ENCODE measurements around the gene SUSD1. TPM values are rescaled to one million over a fixed set of nuclear protein-coding genes. Genes with fewer than 3 reads are reported as not detected.

The SUSD1 gene
- total RNA-seq, 2 experiments from 2014 or later: 3.2 to 3.6 TPM

DNA sequence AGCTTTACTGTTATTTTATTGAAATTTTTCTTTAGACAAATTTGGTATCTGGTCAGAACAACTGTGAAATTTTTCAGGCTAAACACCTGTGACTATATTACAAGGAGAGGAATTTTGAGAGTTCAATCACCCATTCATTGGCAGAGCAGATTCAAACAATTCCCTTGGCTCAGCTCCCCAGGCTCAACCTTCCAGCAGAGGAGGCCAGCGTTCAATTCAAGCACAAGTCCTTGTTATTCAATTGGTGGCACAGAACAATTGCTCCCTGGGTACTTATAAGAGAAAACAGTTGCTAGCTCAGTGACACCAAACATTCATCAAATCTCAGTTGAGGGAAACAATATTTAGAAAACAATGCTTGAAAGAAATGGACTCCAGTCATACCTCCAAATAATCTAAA is 83.3 kb downstream of the SUSD1 start:
- H3K27me3 Mint-ChIP-seq: no peaks in the 10 kb centered on the region
- intact Hi-C loops (cut with micrococcal nuclease): no loop called here
- H3K4me3 Mint-ChIP-seq: no peak overlapping the region
- H3K9me3 Mint-ChIP-seq: no peaks in the 10 kb centered on the region
- no peaks in the 10 kb centered on the region for H3K36me3 Mint-ChIP-seq
- H3K4me1 Mint-ChIP-seq (ENCODE audit: low read depth): peaks cover 22% of the 10 kb centered on the region
- CTCF ChIA-PET: interaction anchor here (0.7 to 1.5 kb wide), 2 partner anchors 270 to 731 kb away, joined by 3 to 10 read pairs; no protein-coding TSS in a partner anchor
- peak; percentile 25 for DNase-seq
- H3K27ac Mint-ChIP-seq: no peak overlapping the region
- POLR2A ChIA-PET: no interaction called here

DNA sequence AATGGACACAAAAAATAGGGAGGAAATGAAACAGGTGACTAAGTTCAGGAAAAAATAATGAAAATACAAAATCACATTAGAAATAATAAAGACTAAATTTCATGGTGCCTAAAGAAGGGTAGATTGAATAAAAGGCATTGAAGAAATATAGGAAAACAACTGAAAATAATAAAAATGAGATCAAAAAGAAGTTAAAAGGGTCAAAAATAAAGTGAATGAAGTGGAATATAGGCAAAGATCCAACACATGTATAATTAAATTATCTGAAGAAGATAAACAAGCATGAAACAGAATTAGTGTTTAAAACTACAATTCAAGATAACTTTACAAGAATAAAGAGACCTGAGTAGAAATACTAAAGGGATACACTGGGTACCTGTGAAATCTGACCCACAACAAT is 87.6 kb downstream of the SUSD1 start:
- DNase-seq: no peak
- intact Hi-C loops (cut with micrococcal nuclease): no loop called here

DNA sequence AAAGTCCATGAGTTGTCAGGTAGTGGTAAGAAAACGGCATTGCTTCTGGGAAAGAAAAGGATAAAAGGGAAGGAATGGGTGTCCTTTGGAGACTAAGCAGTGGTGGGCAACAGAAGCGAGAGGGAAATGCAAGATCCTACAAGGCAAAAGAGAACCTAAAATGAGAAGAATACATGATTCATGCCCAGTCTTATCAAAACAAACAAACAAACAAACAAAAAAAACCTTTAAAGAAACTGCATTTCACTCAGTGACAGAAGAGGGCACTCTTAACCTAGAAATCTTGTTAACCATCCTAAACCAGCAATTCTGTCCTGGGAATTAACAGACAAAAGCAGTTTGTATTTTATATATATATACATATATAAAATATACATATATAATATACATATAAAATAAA is 88.5 kb downstream of the SUSD1 start:
- no peaks in the 10 kb centered on the region for H3K27me3 Mint-ChIP-seq
- ChIA-PET CTCF (interaction anchor here (0.7 to 6.0 kb wide), 6 partner anchors 15 to 626 kb away, joined by 3 to 42 read pairs (median 3); no protein-coding TSS in a partner anchor), POLR2A (no interaction called here)
- no peak overlapping the region for H3K4me3 Mint-ChIP-seq
- DNase-seq: no peak
- no peaks in the 10 kb centered on the region for H3K9me3 Mint-ChIP-seq
- H3K4me1 Mint-ChIP-seq (ENCODE audit: low read depth): no peaks in the 10 kb centered on the region
- H3K27ac Mint-ChIP-seq: no peak overlapping the region
- intact Hi-C loops (cut with micrococcal nuclease): no loop called here
- H3K36me3 Mint-ChIP-seq: peaks cover 2% of the 10 kb centered on the region

More for the DNA sequence above, 87.6 kb downstream of the SUSD1 start:
- H3K4me3 Mint-ChIP-seq: no peak overlapping the region
- H3K36me3 Mint-ChIP-seq: no peaks in the 10 kb centered on the region
- no peak overlapping the region for H3K27ac Mint-ChIP-seq
- H3K27me3 Mint-ChIP-seq: no peaks in the 10 kb centered on the region
- ChIA-PET POLR2A (interaction anchor here (1.3 kb wide), 1 partner anchor 27 kb away, joined by 3 read pairs; no protein-coding TSS in a partner anchor), CTCF (interaction anchor here (0.9 to 6.0 kb wide), 6 partner anchors 10 to 279 kb away, joined by 3 to 42 read pairs (median 4); no protein-coding TSS in a partner anchor)
- no peaks in the 10 kb centered on the region for H3K4me1 Mint-ChIP-seq (ENCODE audit: low read depth)
- H3K9me3 Mint-ChIP-seq: no peaks in the 10 kb centered on the region

DNA sequence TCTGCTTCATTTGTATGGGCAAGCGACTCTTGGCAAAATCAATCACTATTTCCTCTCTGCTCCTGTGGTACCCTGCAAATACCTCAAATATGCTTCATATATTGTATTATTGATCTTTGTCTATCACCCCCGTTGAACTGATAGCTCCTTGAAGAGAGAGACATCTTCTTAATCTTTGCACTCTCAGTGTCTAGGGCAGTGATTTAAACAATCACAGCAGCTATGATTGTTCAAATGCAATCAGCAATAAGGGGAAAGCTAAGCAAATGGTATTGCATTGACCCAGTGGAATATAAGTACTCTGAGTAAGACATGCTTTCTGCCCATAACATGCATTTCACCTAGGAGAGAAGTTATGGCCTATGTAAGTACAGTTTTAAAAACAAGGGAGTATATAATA is 90.2 kb downstream of the SUSD1 start:
- no peaks in the 10 kb centered on the region for H3K4me1 Mint-ChIP-seq (ENCODE audit: low read depth)
- peaks cover 2% of the 10 kb centered on the region for H3K36me3 Mint-ChIP-seq
- H3K27me3 Mint-ChIP-seq: no peaks in the 10 kb centered on the region
- intact Hi-C loops (cut with micrococcal nuclease): no loop called here
- DNase-seq: no peak
- H3K4me3 Mint-ChIP-seq: no peak overlapping the region
- no peaks in the 10 kb centered on the region for H3K9me3 Mint-ChIP-seq
- CTCF ChIA-PET: interaction anchor here (0.6 to 6.0 kb wide), 6 partner anchors 10 to 709 kb away, joined by 3 to 42 read pairs (median 4); no protein-coding TSS in a partner anchor
- POLR2A ChIA-PET: no interaction called here
- no peak overlapping the region for H3K27ac Mint-ChIP-seq

DNA sequence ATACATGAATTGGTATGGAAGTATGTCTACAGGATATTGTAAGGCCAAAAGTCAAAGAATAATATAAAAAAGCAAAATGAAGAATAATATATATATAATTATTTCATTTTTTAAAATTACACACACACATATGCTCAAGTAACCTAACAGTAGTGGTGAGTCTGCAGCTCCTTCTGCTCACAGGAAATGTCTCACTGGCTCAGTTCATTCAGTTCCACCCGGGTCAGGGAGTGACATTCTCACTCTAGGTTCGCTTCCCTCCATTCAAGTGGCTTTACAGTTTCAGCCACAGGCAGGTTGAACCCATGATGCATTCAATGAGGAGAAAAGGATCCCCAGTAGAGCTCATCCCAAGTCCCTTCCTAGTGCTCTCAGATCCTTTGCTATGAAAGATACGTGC is 90.8 kb downstream of the SUSD1 start:
- Mint-ChIP-seq H3K9me3 (no peaks in the 10 kb centered on the region), H3K36me3 (peaks cover 2% of the 10 kb centered on the region), H3K4me3 (no peak overlapping the region), H3K27ac (no peak overlapping the region), H3K27me3 (no peaks in the 10 kb centered on the region), H3K4me1 (ENCODE audit: low read depth) (no peaks in the 10 kb centered on the region)
- no peak for DNase-seq
- intact Hi-C loops (cut with micrococcal nuclease): no loop called here
- ChIA-PET POLR2A (no interaction called here), CTCF (interaction anchor here (0.6 to 6.0 kb wide), 6 partner anchors 10 to 709 kb away, joined by 3 to 42 read pairs (median 6); no protein-coding TSS in a partner anchor)

DNA sequence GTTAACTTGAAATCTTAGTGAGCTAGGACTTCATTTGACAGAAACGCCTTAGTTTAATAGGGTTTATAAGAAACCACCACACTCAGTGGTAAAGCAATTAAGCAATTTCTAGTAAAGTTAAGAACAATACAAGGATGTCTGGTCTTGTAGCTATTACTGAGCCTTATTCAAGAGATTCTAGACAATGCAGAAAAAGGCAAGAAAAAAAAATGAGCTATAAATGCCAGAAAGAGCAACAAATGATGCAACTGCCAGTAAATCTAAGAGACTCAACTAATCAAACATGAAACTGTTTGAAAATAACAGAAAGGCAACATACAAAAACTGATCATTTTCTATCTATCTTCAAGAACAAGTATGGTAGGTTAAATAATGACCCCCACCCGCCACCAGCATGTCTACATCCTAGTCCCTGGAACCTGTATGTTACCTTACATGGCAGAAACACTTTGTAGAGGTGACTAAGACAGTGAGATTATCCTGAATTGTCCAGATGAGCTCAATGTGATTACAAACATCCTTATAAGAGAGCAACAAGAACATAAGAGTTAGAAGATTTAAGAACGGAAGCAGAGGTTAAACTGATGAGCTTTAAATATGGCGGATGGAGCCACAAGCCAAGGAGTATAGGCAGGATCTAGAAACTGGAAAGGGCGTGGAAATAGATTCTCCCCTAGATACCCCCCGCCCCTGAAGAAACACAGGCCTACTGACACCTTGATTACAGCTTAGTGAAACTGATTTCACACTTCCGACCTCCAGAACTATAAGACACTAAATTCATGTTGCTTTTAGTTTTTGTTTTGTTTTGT is 93.0 kb downstream of the SUSD1 start:
- ChIA-PET POLR2A (no interaction called here), CTCF (interaction anchor here (1.1 to 1.4 kb wide), 4 partner anchors 16 to 323 kb away, joined by 3 to 7 read pairs (median 4); no protein-coding TSS in a partner anchor)
- Mint-ChIP-seq H3K27ac (no peak overlapping the region), H3K9me3 (no peaks in the 10 kb centered on the region), H3K27me3 (no peaks in the 10 kb centered on the region), H3K36me3 (peaks cover 2% of the 10 kb centered on the region), H3K4me1 (ENCODE audit: low read depth) (peaks cover 1% of the 10 kb centered on the region), H3K4me3 (no peak overlapping the region)
- no peak for DNase-seq
- intact Hi-C loops (cut with micrococcal nuclease): no loop called here

DNA sequence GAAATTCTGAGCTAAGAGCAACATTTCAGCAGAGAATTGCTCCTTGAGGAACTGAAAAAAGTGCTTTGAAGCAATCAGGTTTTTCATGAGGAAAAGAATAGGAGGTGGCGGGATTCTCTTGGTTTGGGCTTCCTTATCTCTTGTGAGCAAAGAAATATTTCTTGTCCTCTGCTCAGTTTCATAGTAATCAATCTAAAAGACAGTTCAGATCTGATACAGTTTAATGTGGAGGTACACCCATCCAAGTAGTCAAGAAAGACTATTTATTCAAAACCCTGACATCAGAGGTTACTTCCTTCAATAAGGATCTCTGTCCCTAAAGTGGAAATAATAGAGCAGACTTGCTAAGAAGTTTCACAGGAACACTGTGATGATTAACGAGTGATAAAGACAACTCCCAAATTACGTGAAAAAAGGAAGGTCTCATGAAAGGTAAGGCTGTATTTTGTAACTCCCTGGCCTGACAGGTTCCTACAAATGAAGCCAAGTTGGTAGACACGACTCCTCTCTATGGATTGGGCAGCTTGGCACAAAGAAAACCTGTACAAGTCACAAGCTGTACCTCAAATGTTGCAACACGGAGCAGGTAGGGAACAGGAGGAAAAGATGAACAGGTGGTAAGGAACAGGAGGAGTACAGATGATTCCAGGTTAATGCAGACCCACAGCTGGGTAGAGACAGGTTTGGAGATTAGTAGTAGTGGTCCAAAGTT is 94.1 kb downstream of the SUSD1 start:
- DNase-seq: no peak
- Mint-ChIP-seq H3K27me3 (no peaks in the 10 kb centered on the region), H3K36me3 (peaks cover 2% of the 10 kb centered on the region), H3K9me3 (no peaks in the 10 kb centered on the region), H3K27ac (no peak overlapping the region), H3K4me3 (no peak overlapping the region), H3K4me1 (ENCODE audit: low read depth) (peaks cover 13% of the 10 kb centered on the region)
- intact Hi-C loops (cut with micrococcal nuclease): no loop called here
- ChIA-PET CTCF (interaction anchor here (0.8 to 1.3 kb wide), 3 partner anchors 8 to 322 kb away, joined by 3 to 7 read pairs (median 3); no protein-coding TSS in a partner anchor), POLR2A (no interaction called here)

DNA sequence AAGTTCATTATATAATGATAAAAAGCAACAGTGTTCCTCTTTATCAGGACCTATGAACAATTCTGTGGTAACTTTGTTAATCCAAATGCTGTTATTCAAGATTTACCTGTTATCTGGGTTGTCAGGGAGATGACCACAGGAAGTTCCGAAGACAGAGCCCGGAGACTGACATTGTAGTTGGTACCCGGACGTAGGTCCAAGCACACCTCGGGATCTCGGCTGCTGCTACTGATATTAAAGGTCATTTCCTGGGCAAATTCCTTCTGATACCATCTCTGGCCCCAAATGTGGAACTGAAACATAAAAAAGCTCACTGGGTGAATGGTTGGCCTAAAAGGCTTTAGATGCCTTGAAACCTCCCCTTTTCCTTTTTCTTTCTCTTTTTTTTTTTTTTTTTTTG is 96.7 kb downstream of the SUSD1 start:
- Mint-ChIP-seq H3K9me3 (no peaks in the 10 kb centered on the region), H3K27me3 (peaks cover 1% of the 10 kb centered on the region), H3K4me1 (ENCODE audit: low read depth) (peaks cover 29% of the 10 kb centered on the region), H3K27ac (no peak overlapping the region), H3K36me3 (peaks cover 4% of the 10 kb centered on the region), H3K4me3 (no peak overlapping the region)
- CTCF ChIA-PET: interaction anchor here (1.4 to 1.7 kb wide), 2 partner anchors 20 to 320 kb away, joined by 4 to 6 read pairs; no protein-coding TSS in a partner anchor
- no peak for DNase-seq
- intact Hi-C loops (cut with micrococcal nuclease): no loop called here
- POLR2A ChIA-PET: no interaction called here

DNA sequence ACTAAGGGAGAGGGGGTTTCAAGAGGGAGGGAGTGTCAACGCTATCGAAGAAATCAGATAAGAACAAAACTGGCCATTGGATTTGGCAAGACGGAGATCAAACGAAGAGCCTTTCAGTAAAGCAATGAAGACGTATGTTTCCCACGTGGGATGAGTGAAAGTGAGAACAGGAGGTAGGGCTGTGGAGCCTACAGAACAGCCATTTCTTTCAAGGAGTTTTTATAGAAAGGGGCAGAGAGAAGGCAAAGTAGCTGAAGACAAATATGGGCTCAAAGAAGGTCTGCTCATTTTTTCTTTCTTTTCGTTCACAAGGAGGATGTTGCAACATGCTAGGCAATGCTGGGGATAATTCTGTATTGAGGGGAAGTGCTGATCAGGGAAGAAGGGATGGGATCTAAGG is 98.3 kb downstream of the SUSD1 start:
- H3K4me1 Mint-ChIP-seq (ENCODE audit: low read depth): peaks cover 32% of the 10 kb centered on the region
- H3K27ac Mint-ChIP-seq: no peak overlapping the region
- POLR2A ChIA-PET: no interaction called here
- H3K9me3 Mint-ChIP-seq: no peaks in the 10 kb centered on the region
- no peak for DNase-seq
- intact Hi-C loops (cut with micrococcal nuclease): no loop called here
- peaks cover 1% of the 10 kb centered on the region for H3K27me3 Mint-ChIP-seq
- H3K4me3 Mint-ChIP-seq: no peak overlapping the region
- CTCF ChIA-PET: interaction anchor here (1.3 to 7.1 kb wide), 4 partner anchors 21 to 316 kb away, joined by 3 to 190 read pairs (median 10); no protein-coding TSS in a partner anchor
- H3K36me3 Mint-ChIP-seq: peaks cover 2% of the 10 kb centered on the region

DNA sequence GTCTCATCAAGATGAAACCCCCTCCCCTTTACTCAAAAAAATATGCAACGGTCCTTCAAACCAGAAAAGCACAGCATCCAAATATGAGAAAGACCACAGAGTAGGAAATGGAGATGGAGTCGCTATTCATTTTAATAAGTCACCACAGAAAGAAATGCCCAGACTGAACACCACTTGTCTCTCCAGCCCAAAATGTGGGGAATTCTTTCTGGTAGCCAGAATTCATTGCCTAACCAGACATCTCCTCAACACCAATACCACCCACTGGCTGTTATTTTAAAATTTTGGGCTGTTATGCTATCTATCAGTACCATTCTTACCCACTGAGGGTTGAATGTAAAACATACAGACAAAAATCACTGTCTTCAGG is 100.1 kb downstream of the SUSD1 start:
- CTCF ChIA-PET: interaction anchor here (0.6 to 7.1 kb wide), 55 partner anchors 9 to 477 kb away, joined by 3 to 190 read pairs (median 4); partner anchors contain the start of genes DNAJC25 and UGCG
- POLR2A ChIA-PET: interaction anchor here (1.4 kb wide), 1 partner anchor 179 kb away, joined by 6 read pairs; the partner anchor contains the start of gene UGCG
- intact Hi-C loops (cut with micrococcal nuclease): loop anchor here (2.0 kb wide), 2 partner anchors 38 to 246 kb away; no protein-coding TSS in a partner anchor
- peaks cover 5% of the 10 kb centered on the region for H3K36me3 Mint-ChIP-seq
- no peak for DNase-seq
- H3K27ac Mint-ChIP-seq: no peak overlapping the region
- peaks cover 32% of the 10 kb centered on the region for H3K4me1 Mint-ChIP-seq (ENCODE audit: low read depth)
- no peak overlapping the region for H3K4me3 Mint-ChIP-seq
- H3K9me3 Mint-ChIP-seq: no peaks in the 10 kb centered on the region
- peaks cover 1% of the 10 kb centered on the region for H3K27me3 Mint-ChIP-seq

DNA sequence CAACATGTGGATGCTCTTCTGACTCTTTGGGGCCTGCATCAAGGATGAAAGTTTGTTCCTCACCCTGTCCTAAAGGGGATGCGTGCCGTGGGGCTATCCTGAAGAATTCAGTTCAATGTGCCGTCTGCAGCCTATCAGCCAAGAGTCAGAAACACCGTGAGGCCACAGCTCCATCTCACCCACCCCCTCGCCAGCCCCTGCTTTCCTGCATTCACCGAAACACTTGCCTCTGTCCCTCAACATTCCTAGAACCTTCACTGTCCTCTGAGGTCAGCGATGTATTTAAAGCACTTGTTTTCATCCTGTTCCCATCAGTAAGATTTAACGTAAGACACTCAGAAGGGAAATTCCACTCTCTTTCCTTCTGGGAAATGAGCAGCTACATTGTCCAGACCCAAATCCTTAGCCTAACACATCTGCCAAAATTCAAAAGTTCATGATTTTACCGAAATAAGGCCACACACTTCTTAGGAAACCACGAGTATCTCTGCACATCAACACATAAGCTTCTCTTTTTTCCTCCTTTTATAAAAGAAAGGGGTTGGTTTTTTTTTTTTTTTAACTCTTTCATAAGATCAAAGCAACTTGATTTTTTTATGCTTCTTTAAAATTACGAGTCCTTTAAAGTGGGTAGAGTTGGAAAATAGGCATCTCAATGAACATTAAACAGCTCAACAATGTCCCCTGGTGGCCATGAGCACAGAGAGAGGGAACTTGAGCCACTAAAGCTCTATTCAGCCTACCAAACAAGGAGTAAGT is 100.7 kb downstream of the SUSD1 start:
- Mint-ChIP-seq H3K9me3 (no peaks in the 10 kb centered on the region), H3K27me3 (peaks cover 1% of the 10 kb centered on the region), H3K27ac (peak overlapping the region; percentile 3), H3K4me3 (peak overlapping the region; percentile 5), H3K4me1 (ENCODE audit: low read depth) (peaks cover 32% of the 10 kb centered on the region), H3K36me3 (peaks cover 5% of the 10 kb centered on the region)
- peak; percentile 71 for DNase-seq
- ChIA-PET POLR2A (interaction anchor here (1.4 kb wide), 1 partner anchor 178 kb away, joined by 6 read pairs; the partner anchor contains the start of gene UGCG), CTCF (interaction anchor here (0.6 to 7.1 kb wide), 56 partner anchors 9 to 477 kb away, joined by 3 to 190 read pairs (median 4); partner anchors contain the start of genes DNAJC25 and UGCG)
- intact Hi-C loops (cut with micrococcal nuclease): loop anchor here (1.0 to 5.0 kb wide), 6 partner anchors 38 to 477 kb away; no protein-coding TSS in a partner anchor
